SK-N-MC (cell line): ENCODE measurements around the gene ATXN1L.

Experiments used
- EZH2 ChIP-seq: fragments of 200-600 bp; sonication (generic); IDR thresholded peaks from one replicate; pipeline ENCODE4 v1.6.1; 2017; ENCODE audit warnings: antibody characterized with exemption
- POLR2AphosphoS5 ChIP-seq: IDR thresholded peaks from 2 replicates; pipeline ENCODE4 v1.6.1; 2012; ENCODE audit warnings: mild to moderate bottlenecking, low read depth, low read length, borderline replicate concordance

DNA sequence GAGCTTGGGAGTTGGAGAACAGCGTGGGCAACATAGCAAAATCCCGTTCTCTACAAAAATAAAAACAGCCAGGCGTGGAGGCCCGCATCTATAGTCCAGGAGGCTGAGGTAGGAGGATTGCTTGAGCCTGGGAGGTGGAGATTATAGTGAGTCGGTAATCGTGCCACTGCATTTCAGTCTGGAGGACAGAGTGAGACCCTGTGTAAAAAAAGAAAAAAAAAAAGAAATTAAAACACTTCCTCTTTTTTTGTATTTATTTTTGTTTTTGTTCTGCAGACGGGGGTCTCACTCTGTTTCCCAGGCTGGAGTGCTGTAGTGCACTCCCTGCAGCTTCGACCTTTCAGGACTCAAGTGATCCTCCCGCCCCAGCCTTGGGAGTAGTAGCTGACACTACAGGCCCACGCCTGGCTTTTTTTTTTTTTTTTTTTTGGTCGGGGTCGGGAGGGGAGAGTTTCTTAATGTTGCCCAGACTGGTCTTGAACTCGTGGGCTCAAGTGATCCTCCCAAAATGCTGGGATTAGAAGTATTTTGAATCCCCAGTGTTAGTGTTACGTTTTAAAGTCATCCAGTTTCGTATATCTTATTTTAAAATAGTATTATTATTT, 51.1 kb downstream of the ATXN1L start:
- TF ChIP-seq EZH2 (no peak), POLR2AphosphoS5 (no peak)
